ENCODE measurements around the gene NFE2. TPM values are rescaled to one million over a fixed set of nuclear protein-coding genes. Genes with fewer than 3 reads are reported as not detected.
A peak's percentile ranks its signal among the peaks of the same experiment; 100 is the strongest.

Gene NFE2
- total RNA-seq, 1 donor from 2014 or later, result 0.45 TPM

DNA sequence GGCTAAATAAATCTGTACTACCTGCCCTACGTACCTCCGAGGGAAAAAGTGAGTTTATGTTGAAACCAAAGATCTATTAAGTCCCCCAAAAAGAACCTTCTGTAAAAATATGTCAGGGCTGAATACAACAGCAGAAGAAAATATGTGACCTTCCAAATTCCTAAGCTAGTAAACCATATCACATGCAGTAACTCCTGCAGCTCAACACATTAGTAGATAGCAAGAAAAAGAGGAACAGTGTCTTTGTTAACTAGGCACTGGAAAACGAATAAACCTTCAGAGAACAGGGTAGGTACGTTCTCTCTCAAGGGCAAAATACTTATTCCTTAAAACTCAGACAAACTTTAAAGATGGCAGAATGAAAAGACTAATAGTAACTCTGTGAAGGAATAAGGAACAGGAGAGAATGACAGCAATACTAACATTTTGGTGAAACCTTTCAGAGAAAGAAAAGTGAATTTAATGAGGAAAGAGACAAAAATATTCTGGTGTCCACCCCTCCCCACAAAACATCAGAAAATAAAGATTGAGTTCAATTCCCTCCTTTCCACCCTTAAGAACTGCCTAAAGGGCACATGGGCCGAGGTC, 38.9 kb downstream of the NFE2 start:
- no peak for DNase-seq (ENCODE audit: low spot score in 2 of 2, unreplicated experiment in 2 of 2)
- TF ChIP-seq CTCF (IDR thresholded peaks at IDR 0.05; ENCODE audit: unreplicated experiment), result no peak
- H3K9me3 Mint-ChIP-seq, result no peaks in the 10 kb centered on the region
- H3K27ac Mint-ChIP-seq, result peak overlapping the region; percentile 92
- H3K4me3 Mint-ChIP-seq, result peak overlapping the region; percentile 8
- H3K4me1 Mint-ChIP-seq, result peaks cover 80% of the 10 kb centered on the region
- peaks cover 1% of the 10 kb centered on the region for H3K36me3 Mint-ChIP-seq
- H3K27me3 Mint-ChIP-seq (ENCODE audit: low read depth), result no peaks in the 10 kb centered on the region

DNA sequence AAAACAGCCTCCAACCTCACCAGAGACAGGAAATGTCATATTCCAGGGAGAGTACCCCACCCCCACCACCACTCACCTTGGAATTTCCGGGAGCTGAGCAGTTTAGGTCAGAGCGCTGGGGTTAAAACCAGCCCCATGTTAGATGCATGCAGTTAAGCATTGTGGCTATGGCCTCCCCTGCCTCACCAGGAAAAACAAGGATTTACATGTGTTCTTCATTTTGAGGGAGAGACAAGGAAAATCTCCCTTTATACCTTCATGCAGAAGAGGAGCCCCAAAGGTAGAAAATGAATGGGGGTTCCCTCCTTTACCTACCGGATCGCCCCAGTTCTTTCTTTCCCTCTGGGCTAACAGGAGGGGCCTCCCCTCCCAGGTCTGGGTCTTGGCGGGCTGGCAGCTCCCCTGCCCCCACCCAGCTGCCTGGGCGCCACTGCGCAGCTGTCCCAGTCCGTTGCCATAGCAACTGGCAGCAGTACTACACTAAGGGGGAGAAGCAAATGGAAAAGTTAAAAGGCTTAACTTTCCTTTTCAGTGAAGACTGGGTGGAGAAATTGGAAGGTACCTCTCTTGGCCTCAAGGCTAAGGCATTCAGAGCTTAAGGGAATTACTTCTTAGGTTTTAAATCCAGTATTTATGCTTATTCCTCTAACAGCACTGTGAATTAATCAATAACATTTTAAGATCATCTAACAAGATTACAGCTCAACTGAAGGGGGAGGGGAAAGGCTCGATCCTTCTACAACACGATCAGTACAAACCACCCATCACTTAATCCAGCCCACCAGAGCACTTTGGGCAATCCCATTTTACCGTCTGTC, 41.4 kb downstream of the NFE2 start:
- Mint-ChIP-seq H3K4me3 (peak overlapping the region; percentile 61), H3K27me3 (ENCODE audit: low read depth) (no peaks in the 10 kb centered on the region), H3K27ac (peak overlapping the region; percentile 98), H3K4me1 (peaks cover 74% of the 10 kb centered on the region), H3K9me3 (no peaks in the 10 kb centered on the region), H3K36me3 (peaks cover 13% of the 10 kb centered on the region)
- DNase-seq (ENCODE audit: low spot score in 2 of 2, unreplicated experiment in 2 of 2), result peak; percentile 70 to 76
- TF ChIP-seq CTCF (IDR thresholded peaks at IDR 0.05; ENCODE audit: unreplicated experiment), result no peak

DNA sequence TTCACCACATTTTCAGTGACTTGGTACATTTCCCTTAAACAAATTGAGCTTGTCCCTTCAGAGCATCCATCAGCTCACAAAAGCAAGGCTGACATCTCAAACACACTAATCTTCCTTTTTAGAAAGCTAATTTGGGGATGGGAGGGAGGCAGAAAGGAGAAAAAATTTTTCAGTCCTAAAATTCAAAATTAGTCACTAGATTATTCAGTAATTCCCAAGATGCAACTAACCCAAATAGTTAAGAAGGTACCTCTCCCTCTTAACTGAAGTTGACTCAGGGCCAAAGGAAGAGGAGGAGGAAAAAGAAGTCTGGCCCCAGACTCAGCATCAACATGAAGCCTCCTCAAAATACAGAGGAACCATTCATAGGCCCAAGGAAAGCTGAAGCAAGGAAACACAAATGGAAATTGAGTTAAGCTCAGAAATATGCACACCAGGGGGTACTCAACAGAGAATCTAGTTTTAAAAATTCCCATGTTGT, 42.6 kb downstream of the NFE2 start:
- Mint-ChIP-seq H3K9me3 (no peaks in the 10 kb centered on the region), H3K27me3 (ENCODE audit: low read depth) (no peaks in the 10 kb centered on the region), H3K27ac (peak overlapping the region; percentile 98), H3K4me1 (peaks cover 68% of the 10 kb centered on the region), H3K4me3 (peak overlapping the region; percentile 52), H3K36me3 (peaks cover 13% of the 10 kb centered on the region)
- TF ChIP-seq CTCF (IDR thresholded peaks at IDR 0.05; ENCODE audit: unreplicated experiment), result no peak
- no peak for DNase-seq (ENCODE audit: low spot score in 2 of 2, unreplicated experiment in 2 of 2)

GRCh38 chr12:54257332-54257731, 43.5 kb downstream of the NFE2 start:
- Mint-ChIP-seq H3K36me3 (peaks cover 15% of the 10 kb centered on the region), H3K27me3 (ENCODE audit: low read depth) (no peaks in the 10 kb centered on the region), H3K4me1 (peaks cover 60% of the 10 kb centered on the region), H3K4me3 (peak overlapping the region; percentile 3), H3K27ac (peak overlapping the region; percentile 98), H3K9me3 (no peaks in the 10 kb centered on the region)
- no peak for DNase-seq (ENCODE audit: low spot score in 2 of 2, unreplicated experiment in 2 of 2)
- TF ChIP-seq CTCF (IDR thresholded peaks at IDR 0.05; ENCODE audit: unreplicated experiment), result no peak

DNA sequence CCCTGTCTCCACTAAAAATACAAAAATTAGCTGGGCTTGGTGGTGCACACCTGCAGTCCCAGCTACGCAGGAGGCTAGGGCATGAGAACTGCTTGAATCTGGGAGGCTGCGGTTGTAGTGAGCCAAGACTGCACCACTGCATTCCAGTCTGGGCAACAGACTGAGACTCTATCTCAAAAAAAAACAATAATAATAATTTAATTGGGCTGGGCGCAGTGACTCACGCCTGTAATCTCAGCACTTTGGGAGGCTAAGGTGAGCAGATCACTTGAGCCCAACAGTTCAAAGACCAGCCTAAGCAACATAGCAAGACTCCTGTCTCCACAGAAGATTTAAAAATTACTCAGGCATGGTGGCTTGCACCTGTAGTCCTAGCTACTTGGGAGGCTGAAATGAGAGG, 47.6 kb downstream of the NFE2 start:
- H3K27me3 Mint-ChIP-seq (ENCODE audit: low read depth), result no peaks in the 10 kb centered on the region
- H3K36me3 Mint-ChIP-seq, result peaks cover 33% of the 10 kb centered on the region
- no peak overlapping the region for H3K4me3 Mint-ChIP-seq
- H3K27ac Mint-ChIP-seq, result no peak overlapping the region
- no peaks in the 10 kb centered on the region for H3K9me3 Mint-ChIP-seq
- peaks cover 29% of the 10 kb centered on the region for H3K4me1 Mint-ChIP-seq
- no peak for TF ChIP-seq CTCF (IDR thresholded peaks at IDR 0.05; ENCODE audit: unreplicated experiment)
- DNase-seq (ENCODE audit: low spot score in 2 of 2, unreplicated experiment in 2 of 2), result no peak
